GM18517 (cell line): ENCODE data around the gene FBXW4.

Experiments
- ATAC-seq: cut with Tn5 transposase; IDR thresholded peaks from one replicate; pipeline ENCODE4 v1.9.1; 2021; ENCODE audit warnings: mild to moderate bottlenecking, moderate library complexity; ENCODE audit not compliant: unreplicated experiment

The FBXW4 gene

DNA sequence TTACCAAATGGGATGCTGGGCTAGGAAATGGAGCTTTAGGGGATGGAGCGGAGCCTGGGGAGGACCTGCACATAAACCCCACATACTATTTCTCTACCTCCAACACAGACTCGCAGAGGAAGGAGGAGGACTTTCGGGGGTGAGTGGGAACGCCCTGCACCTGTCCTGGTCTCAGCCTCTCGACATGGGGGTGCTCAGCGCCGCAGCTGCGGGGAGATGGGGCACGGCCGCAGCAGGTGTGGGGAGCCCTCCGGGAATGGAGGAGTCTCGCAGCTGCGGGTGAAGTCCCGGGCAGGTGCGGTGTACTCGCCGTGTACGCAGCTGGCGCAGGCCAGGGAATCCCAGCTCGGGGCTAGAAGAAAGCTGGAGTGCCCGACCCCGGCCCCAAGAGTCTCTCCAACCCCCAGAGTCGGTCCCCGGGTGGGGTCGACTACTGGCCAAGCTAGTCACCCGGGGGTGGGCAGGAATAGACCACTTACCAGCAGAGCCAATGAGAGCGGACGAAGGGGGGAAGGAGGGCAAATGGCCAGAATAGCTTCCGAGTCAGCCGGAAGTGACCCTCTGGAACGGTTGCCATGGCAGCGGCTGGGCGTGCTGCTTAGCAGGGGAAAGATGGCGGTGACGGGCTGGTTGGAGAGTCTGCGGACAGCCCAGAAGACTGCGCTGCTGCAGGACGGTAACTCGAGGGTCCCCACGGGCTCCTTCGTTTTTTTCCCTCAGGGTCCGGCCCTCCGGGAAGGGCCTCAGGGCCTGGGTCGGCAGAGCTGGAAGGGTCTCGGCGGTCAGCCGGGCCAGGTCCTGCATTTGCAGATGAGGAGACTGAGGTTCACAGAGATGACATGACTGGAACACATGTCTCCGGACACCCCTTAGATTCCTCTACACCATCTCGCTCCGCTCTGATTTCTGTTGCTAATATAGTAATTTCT is 107.0 kb downstream of the FBXW4 start, which contains the start of the genes DPCD and POLL:
DPCD (plus strand) TSS at position 597 of the 929 bp plus-strand sequence; CDS start at position 613, 16 bp downstream.
POLL (minus strand) TSS at position 533 of the 929 bp plus-strand sequence. CDS start 897 bp downstream, outside the sequence.
- peak; percentile 93 for ATAC-seq

DNA sequence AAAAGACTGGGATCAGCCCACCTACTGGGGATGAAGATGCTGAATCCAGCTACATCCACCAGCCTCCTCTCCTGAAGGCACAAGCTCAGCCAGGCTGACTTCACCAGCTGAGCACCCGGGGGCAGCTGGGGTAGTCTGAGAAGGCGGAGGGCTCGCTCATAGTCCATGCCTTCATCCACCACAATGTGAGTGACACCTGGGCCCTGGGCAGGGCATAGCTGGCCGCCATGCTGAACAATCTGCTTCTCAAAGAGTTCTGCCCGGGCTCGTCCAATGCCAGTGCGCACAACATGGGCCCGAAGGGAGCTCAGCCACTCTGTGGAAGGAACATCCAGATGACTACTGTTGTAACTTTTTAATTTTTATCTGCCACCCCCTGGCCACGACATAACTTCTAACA is 109.1 kb downstream of the FBXW4 start:
- no peak for ATAC-seq

DNA sequence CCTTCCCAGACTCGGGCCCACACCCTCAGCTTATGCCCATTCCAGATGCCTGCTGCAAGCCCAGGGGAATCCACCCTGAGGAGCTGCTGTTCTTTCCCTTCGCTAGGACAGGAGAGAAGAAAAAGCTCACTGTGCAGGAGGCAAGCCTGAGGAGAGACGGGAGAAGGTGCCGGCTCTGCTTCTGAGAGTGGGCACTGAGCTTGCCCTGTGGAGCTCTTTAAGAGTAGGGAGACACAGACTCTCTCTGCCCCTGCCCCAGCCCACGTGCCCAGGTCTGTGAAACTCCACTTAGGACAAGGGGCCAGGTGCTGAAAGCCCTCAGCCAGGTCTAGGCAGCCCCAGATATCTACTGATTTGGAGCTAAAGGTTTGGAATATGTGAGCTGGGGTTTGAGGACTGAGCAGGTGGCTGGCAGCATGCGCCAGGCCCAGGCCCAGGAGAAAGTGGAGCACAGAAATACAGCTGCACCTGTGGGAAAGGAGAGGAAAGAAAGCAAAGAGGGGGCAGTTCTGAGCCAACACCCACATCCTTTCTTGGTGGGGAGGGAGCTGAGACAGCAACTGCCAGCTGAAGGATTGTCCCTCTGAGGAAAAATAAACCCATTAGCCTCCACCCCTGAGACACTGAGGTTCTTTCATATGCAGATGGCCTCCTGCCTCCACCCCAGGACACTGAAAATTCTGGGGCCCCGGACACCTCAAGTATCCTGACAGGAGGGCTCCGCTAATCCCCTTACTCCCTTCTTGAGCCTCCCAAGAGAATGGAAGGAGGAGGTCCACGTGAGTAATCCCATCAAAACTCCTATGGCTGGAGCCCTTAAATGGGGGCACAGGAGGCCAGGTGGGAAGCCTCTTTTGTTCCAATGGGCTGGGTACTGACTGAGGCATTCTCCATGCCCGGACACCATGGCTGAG is 114.2 kb downstream of the FBXW4 start:
- no peak for ATAC-seq

DNA sequence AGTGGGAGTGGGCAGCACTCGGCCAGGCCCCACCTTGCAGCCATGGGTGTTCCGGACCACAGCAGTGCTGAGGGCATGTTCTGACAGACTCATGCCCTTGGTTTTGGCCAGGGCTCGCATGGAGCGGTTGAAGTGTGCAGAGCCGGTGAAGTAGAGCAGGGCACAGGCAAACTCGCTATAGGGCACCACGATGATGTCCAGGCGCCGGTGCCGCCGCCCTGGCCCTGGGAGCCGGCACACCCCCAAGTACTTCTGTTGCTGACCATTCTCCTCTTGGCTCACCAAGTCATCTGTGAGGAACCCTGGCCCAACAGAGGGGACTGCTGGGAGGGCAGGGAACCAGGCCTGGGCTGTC is 115.5 kb downstream of the FBXW4 start:
- ATAC-seq = no peak

DNA sequence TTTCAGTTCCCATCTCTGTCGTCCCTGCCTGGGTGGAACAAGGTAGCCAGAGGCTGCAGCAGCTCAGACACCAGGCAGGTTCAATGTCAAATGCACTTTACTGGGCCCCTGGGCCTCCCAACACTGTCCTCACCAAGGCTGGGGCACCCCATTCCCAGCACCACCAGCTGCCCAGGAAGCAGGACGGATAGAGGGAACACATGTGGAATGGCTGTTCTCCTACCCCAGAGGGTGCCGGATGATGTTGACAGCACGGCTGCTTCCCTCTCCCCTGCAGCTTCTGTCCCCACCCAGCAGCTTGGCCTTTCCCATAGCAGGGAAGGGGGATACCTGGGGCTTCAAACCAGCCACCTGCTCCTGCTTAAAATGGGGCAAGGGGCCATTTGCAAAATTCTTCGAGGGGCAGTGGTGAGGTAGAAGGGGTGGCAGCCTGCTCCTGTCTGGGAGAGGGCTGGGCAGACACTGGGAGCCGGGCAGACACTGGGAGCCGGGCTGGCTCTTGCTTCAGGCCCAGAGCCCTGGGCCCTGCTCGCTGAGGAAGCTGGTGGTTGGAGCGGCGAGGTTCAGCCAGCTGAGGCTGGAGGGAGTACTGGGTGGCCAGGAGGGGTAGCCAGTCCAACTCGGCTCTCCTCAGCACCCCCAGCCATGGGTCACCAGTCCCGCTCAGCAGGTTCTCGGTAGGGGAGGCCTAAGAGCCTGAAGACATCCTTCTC is 116.0 kb downstream of the FBXW4 start:
- ATAC-seq = no peak

DNA sequence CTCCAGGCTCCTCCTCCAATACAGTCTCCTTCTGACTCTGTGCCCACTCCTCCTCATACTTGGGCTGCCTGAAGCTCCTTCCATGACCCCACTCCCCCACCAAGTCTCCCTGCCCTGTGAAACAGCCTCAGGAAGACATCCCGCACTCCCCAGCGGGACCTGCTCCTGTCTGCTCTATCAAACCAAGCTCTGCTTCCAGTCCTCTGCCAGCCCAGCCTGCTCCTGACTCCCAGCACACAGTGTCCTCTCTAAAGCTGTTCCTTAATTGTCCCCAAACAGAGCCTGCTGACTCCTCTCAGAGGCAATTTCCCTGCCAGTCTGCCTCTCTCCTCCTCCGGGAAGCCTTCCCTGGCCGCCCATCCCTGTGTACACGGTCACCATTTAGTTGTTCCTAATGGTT is 116.8 kb downstream of the FBXW4 start:
- ATAC-seq = no peak

DNA sequence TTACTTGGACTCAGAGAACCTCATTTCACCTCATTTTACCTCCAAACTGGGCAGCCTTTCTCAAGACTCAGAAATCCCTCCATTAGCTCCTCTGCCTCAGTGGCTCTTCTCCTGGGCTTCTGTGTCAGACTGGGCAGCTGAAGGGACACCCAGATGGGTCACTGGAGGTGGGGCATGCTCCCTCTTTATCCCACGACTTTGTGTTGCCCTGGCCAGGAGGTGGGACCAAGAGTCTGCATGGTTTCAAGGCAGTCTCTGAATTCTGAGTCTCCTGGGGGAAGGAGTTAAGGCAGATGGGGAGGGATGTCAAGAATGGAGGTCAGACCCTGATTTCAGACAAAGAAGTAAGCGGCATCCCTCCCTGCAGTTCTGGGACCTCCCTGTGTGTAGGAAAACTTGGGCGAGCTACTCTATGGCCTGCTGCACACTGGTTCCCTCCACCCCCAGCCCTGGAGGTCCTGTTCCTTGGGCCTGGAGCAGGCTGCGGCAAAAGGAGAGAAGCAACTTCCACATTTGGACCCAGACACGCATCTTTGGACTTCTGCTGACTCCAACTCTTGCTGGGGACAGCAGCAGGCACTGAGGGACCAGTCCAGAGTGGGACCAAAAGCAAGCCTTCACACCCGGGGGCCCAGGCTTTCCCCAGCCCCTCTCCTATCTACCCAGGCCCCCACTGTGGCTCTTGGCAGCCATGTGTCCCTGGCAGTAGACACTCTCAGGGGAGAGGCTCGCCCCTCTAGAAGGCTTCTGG is 117.7 kb downstream of the FBXW4 start:
- ATAC-seq = no peak

DNA sequence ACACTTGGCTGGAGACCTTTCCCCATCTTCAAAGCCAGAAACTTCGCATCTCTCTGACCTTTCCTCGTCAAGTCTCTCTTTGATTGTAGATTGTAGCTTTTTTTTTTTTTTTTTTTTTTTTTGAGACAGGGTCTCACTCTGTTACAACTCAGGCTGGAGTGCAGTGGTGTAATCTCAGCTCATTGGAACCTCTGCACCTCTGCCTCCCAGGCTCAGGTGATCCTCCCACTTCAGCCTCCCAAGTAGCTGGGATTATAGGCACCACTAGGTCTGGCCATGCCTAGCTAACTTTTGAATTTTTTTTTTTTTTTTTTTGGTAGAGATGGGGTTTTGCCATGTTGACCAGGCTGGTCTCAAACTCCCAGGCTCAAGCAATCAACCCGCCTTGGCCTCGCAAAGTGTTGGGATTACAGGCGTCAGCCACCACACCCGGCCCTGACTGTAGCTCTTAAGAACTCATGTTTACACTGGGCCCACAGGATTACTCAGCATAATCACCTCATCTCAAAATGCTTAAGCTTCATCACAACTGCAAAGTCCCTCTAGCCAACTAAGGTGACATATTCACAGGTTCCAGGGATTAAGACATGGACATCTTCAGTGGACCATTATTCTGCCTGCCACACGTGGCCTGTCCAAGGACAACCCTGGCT is 118.6 kb downstream of the FBXW4 start:
- ATAC-seq = no peak

DNA sequence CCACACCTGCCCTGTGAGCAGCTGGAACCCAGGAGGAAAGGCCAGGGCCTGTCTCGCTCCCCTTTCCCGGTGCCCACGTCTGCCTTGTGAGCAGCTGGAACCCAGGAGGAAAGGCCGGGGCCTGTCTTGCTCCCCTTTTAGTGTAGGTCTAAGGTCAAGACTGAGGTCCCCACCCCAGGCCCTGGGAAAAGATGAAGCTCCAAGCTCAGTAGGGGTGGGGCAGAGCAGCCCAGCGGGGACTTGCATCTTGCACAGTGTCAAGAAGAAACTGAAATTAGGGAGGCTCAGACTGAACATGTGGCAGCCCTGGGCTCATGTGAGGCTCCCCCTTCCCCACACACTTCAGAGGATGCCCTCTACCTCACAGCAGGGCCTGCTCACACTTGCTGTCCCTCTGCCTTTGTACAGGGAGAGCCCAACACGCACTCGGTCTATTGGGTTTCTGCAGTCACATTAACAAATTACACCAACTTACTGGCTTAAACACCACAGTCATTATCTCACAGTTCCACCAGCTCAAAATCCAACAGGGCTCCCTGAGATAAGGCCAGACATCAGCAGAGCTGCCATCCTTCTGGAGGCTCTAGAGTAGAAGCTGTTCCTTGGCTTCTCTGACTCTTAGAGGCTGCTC is 119.3 kb downstream of the FBXW4 start:
- ATAC-seq = no peak

DNA sequence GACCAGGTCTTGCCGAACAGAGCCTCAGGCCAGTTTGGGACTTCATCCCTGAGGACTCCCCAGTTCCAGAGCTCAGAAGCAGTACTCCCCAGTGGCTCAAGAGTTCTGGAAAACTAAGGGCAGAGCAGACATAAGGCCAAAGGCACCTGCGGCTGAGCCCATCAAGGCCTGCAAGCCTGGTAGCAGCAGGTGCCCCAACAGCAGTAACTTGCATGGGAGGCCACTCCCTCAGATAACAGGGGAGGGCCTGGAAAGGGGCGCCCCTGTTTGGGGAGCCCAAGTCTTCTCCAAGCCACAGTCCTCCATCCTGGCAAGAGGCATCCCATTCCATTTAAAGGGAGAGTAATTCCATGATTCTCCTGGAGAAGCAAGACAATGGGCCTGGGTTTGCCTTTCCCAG is 119.9 kb downstream of the FBXW4 start:
- no peak for ATAC-seq

DNA sequence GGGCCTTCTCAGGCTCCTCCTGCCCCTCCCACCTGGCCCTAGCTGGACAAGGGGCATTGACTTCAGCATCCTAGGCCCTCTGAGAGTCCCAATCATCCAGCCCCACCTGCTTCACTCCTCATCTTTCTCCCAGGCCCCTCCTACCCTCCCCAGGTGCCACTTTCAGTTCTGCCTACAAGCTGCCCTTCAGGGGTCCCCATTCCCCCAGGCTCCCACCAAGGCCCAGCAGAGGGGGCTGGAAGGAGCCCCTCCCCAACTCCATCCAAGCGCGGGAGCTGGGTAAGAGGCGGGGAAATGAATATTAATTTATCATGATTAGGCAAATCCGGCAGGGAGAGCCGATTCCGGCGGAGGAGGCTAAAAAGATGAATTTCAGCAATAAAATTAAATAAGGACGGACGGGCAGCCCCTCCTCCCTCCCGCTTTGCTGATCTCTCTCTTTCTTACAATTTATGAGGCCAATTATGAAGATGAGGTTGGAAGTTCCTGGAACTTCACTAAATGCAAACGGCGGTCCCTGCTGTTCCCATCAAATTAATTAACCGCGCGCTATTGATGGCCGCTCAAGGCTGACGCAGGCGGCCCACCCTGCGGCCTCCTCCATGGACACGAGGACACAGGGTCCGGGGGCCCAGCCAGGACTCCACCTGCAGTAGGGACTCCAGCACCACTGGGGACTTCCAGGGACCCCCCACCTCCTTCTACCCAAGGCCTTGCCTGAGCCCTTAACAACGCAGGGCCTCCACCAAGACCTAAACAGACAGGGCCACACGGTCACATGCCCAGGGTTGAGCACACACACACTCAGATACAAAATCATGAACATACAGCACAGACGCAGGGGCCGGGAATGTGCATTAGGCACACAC is 120.9 kb downstream of the FBXW4 start:
- ATAC-seq = no peak

DNA sequence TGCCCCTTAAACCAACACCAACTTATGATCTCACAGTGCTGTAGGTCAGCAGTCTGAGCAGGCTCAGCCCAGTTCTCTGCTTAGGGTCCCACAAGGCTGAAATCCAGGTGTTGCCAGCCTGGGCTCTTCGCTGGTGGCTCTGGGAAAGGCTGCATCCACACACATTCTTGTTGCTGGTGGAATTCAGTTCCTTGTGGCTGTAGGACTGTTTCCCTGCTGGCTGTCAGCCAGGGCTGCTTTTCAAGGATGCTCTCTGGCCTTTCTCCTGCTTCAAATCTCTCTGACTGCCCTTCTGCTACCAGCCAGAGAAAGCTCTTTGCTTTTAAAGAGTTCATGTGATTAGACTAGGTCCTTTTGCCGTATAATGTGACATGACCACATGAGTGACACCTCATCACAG is 122.2 kb downstream of the FBXW4 start:
- ATAC-seq = no peak

DNA sequence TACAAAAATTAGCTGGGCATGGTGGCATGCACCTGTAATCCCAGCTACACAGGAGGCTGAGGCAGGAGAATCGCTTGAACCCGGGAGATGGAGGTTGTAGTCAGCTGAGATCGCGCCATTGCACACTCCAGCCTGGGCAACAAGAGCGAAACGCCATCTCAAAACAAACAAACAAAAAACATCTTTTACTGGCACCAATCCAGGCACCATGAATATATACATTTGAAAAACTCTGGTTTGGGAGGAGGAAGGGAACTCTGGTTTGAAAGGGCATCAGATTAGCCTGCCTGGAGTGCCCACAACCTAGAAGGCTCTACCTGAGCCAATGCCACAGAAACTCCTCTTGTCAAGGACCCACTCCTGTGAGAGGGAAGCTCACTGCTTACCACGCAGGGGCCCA is 122.8 kb downstream of the FBXW4 start:
- ATAC-seq = no peak

DNA sequence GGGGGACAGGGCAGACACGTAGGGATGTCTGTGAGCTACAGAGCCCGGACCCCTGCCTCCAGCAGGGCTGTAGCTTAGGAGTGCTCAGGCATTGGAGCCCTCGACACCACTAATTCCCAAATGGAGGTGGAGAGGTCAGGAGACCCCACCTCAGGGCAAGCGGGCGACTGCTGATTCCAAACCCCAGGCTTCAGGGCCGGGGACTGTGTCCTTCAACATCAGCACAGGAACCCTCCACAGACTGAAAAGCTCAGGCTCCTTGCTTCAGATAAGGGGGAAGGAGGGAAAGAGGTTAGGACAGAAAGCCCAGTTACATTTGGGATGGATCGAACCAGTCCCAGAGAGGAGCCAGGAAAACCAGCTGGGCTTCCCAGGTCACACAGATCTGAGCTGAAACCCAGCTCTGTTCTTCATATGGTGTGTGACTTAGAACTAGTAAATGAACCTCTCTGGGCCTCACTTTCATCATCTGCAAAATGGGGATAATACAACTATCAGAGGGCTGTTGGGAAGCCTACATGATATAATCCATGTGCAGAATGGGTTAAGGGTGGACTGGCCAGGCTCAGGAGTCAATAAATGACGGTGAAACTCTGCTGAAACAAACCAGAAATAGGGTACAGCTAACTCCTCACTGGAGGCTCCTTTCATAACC is 123.6 kb downstream of the FBXW4 start:
- ATAC-seq = no peak

DNA sequence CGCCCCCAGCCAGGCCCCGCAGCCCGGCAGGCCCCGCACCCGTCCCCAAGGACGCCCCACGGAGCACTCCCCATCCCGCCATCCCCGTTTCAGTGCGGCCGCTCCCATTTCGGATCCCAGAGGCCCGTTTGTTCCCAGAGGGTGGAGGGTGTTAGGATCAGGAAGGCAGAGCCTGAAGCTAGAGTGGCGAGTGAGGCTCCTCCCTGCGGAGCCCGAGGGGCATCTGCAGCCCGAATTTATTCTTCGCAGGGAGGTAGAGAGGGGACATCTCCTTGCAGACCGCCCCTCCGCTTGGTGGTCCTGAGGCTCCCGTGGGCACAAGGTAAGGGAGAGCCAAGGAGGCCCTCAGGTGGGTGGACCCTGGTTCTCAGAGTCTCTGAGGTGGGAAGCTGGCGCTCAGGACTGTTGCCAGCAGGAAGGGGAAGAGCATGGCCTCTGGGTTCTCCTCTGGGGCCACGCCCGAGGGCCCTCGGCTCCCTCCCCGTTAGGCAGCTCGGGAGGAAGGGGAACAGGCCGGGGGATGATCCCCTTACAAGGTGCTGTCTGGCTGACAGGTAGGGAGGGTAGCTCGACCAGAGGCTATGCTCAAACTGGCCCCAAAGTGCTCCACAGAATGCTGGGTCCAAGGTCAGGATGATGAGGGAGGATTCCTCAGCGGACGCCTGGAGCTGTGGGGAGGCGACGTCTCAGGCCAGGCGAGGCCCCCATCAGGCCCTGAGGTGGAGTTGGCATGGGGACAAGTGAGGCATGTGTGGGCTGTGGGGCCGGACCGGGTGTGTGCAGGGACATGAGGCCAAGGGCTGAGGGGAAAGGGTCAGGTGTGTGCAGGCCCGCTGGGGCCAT is 124.3 kb downstream of the FBXW4 start:
- no peak for ATAC-seq

DNA sequence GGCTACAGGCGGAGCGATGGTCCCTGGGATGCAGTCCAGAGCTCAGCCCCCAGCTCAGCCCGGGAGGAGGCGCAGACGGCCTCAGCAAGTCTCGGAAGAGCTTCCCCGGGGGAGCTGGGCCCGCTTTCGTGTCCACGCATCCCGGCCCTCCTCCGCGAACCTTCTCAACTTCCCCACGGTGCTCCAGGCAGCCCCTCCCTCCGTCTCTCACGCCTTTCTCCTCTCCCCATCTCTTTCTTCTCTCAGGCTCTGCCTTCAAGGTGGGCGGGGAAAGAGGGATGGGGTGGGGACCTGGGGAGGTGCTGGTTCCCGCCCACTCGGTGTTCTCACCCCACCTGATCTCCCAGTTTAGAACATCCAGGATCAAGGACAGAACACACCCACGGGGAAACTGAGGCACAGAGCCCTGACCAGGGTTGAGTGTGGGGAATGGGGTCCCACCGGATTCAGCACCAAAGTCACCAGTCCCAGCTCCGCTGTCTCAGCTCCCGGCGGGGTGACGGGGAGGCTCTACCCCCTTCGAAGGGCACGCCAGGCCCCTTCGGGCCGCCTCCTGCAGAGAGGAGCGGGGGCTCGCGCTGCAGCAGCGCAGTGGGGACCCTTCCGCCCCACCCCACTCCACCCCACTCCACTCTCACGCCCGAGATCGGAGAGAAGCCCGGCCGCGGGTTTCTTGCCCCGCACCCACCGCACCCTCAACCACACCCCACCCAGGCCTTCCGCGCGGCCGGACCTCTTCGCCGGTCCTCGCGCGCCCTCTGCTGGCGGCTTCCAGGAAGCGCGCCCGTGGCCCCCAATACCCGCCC is 125.1 kb downstream of the FBXW4 start:
- ATAC-seq = peak; percentile 50
